Activated CD4-positive, CD25-positive, alpha-beta regulatory T cell treated with anti-CD3 and anti-CD28 coated beads, Interleukin-2, amount 50 U/mL, for 72 hours (primary cell): ENCODE measurements around the gene PRKCE.

Experiments used
- DNase-seq: peaks from one replicate; pipeline ENCODE4 v3.0.0; 2021

Gene PRKCE

DNA sequence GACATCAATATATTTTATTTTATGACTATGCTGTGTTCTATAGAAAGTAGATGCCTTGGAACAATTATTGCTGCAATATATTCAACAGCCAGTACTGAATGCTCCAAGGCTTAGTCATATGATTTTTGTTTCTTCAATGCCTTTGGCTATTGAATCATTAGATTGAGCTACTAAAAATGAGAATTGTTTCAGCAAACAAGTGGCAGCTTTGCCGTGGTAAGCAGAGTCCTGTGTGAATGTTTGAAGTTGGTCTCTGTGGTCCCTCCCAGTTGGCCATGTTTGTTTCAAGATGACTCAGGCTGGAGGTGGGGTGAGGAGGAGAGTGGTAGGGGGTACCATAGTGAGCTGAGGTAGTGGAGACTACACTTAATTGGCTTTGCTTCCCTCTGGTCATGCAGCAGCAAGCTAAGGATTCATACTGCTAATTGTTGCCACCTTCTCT lies 447.2 kb downstream of the PRKCE start:
- DNase-seq, result no peak

DNA sequence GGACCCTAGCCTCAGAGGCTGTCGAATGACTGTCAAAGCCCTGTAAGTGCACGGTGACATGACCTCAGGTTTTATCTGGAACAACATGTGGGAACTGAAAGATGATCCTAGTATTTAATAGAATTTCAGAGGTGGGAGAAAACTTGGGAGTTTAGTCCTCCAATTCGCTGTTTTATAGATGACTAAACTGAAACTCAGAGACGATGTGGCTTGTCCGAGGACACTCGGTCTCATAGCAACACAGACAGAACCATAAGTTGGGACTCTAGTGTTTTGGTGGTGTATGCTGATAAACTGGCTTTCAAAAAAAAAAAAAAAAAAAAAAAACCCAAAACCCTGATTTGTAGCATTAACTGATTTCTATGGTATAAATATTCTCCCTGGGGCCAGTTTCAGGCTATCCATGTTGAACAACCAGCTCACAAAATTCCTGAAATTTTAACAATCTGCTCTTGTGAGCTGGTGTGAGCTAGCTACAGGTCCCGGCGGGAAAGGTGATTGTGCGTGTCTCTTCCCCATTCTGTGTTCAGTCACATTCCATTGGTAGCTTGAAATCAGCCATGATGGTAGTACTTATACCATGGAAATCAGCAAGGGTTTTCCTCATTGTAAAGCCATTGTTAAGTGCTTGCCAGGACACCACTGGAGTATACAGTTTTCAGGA lies 450.2 kb downstream of the PRKCE start:
- DNase-seq, result no peak

DNA sequence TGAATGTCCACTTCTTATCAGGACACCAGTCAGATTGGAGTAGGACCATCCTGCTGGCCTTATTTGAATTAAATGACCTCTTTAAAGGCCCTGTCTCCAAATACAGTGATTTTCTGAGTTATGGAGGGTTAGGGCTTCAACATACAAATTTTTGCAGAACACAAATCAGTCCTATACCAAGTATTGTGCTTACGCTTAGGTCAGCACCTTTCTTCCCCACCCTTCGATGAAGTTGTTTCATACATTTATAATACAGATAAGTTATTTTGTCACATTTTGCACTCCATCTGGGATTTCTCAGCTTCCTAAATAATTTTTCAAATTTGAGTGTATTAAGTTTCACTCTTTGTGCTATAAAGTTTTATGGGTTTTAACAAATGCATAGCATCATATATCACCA lies 455.2 kb downstream of the PRKCE start:
- no peak for DNase-seq

DNA sequence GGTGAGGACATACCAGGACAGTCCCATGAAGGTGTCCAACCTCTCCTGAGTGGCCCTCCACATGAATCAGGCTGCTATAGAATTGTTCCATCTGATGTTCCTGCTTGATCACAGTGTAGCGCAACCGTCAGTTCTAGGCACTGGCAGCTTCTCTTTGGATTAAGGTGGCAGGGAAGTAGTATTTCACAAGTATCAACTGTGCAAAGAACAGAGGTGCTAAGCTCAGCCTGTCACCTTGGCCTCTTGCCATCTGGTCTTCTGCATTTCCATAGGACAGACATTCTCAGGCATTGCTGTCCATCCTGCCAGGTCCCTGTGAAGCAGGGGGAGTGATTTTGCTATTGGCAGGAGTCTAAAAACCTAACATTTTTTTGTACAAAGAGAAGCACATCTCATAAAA lies 463.5 kb downstream of the PRKCE start:
- DNase-seq, result no peak

DNA sequence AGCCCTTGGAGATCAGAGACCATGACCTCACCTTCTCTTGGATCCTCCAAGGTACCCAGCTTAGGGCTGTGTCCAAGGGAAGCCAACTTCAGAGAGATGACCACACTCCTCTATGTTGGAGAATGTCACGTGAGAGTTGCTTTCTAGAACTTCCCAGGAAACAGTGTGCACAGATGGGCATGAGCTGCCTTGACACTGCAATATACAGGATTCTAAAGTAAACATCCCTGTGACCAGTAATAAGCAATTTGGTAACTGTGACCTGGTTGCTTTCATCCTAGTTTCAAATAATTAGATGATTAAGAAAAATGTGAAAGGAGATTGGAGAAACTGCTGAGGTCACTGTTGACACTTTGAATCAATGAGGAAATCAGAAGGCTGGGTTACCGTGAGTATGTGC lies 464.7 kb downstream of the PRKCE start:
- DNase-seq, result no peak

DNA sequence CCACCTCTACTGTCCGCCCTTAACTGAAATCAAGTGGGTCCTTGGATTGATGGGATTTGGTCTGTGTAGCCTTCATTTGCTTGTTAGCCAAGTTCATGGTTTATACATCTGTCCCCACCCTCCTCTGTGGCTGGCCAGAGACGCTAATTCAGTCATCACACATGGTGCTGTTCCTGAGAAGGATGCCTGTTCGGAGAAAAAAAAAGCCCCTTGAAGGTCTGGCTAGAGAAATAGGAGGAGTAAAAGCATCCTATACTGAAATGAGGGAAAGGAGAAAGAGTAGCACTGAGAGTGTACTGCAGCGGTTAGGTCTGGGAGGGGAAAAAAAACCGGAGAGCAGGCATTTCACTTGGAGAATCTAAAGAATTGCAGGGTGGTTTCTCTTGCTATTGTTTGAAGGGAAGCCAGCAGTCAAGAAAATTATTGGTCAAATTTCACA lies 465.1 kb downstream of the PRKCE start:
- DNase-seq, result no peak

DNA sequence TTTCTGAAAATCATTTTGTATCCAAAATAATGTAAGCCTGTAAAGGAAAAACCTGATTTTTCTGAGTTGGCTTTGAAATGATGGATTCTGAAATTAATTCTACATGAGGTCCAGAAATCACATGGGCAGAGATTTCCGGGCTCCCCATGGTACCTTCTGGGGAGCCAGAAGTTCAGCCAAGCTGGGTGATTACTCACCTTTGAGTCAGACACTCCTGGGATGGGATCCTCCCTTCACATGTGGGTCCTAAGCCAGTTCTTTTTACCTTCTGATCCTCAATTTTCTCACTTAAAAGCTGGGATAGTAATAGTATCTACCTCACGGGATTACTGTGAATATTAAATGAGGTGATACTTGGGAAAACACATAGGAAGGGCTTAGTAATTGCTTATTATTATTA lies 465.9 kb downstream of the PRKCE start:
- no peak for DNase-seq

DNA sequence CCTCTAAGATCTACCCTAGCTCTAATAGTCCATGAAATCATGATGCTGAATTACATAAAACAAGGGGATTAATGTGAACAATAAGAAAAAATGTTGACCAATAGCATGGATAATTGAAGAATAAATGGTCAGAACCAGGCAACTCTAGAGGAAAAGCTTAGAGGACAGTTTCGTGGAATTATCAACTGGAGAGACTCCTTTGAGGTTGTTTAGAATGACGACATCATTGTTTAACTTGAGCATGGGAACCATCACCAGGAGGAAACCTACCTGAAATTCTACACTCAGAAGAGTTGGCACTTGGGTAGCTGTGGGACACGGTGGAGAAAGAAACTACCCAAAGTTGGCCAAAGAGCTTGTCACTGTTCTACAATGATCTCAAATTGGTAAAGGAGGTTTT lies 466.5 kb downstream of the PRKCE start:
- DNase-seq, result no peak

DNA sequence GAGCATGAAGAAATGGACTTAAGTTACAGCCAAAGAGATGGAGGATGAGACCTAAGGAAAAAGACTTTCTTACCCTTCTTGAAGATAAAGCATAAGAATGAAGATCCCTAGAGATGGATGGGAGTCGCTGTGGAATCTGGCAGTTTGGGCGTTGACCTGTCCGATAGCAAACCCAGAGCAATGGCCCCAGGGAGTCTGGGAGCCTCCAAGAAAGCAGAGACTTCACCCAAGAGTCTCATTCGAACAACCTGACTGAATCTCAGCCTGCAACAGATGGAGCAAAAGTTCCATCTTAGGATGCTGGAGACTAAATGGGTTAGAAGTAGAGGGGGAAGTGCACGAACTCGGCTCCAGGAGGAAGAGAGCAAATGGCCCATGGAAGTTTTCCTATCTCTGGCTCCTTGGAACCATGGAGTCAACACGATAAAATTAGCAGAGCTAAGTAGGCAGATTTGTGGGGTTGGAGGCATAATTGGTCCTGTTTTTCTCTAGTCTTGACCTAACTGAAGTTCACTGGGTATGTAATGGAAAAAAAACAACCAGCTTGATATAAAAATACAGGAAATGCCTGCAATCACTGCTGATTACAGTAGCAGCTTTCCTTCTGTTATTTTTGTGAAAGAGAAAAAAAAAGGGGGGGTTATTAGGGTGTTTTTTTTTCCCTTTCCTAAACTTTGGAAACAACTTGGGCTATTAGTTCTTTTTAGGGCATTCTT lies 467.3 kb downstream of the PRKCE start:
- DNase-seq, result no peak

DNA sequence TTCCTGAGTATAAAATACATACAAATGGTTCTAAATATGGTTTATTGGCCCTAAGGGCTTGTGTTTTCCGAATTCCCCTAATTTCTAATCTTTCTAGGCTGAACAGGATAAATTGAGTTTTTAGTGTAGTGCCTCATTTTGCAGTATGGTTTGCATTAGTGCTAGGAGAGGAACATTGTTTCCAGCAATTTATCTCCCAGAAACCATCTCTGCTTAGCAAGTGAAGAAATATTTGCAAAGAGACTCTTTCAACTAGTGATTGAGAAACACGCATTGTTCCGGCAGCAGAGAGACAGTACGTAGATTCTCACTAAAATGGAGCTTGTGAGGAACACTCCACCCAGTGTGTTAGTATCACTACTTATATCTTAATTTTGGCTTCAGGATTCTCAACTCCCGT lies 468.0 kb downstream of the PRKCE start:
- DNase-seq, result no peak

DNA sequence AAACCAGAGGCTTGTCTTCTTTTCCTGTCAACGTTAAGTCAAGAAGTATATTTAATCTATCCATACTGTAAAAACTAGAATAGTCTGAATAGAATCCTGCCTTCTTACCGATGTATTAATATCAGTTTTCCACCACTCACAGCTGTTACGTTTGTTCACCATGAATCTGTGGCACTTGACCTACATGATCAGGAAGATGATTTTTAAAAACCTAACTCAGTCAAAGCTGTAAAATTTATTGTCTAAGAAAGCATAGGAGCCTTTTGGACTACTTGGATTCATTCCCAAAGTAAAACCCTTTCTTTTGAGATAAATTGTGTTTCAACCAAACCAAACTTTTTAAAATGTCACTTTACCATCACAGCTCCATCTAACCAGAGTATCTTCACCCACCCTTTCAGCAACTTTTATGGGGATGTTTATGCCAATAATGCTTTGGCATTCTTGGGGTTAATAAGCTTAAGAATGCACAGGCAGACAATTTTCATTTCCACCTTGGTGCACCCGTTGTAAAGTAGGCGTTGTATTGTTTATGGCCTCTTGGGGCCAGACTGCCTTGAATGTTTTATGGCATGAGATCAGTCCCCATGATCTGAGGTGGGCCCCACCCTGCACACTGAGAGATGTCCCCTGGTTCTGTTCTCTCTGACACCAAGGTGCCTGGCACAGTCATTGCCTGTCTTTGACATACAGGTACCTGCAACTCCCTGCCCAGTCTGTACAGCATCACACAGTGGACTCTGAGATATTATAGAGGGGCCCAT lies 469.5 kb downstream of the PRKCE start:
- DNase-seq, result no peak

DNA sequence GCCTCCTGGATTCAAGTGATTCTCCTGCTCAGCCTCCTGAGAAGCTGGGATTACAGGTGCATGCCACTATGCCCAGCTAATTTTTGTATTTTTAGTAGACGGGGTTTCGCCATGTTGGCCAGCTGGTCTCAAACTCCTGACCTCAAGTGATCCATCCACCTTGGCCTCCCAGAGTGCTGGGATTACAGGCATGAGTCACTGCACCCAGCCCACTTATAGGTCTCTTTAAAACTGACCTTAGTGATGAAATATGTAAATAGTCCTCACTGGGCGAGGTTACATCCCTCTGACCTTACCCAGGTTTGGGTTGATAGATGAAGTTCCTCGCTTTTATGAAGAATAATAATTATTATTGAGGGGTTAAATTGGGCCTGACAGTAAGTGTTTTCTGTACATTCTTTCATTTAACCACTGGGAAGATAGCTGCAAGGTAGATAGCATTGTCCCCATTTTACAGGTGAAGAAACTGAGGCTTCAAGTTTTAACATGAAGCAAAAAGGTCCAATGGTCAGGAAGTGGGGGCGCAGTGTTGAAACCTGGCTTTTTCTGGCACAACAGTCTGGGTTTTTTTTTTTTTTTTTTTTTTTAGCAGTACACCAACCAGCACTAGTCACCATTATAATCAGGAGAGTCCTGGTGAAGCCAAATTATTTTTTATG lies 471.0 kb downstream of the PRKCE start:
- DNase-seq, result no peak

DNA sequence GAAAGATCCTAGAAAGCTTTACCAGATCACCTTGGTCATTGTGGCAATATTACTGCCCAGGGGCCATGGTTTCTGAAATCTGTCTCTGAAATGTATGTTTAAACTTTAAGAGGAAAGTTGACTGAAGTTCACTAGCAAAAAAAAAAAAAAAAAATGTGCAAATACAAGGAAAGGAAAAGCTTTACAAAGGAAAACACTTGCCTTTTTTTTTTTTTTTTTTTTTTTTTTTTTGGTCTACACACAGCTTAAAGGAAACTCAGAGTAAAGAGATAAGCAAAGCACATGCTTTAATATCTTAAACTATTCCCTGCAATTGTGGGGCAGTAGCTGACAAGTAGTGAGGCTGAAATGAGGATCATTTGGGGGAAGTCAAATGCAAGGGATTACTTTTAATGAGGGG lies 471.5 kb downstream of the PRKCE start:
- DNase-seq, result no peak

DNA sequence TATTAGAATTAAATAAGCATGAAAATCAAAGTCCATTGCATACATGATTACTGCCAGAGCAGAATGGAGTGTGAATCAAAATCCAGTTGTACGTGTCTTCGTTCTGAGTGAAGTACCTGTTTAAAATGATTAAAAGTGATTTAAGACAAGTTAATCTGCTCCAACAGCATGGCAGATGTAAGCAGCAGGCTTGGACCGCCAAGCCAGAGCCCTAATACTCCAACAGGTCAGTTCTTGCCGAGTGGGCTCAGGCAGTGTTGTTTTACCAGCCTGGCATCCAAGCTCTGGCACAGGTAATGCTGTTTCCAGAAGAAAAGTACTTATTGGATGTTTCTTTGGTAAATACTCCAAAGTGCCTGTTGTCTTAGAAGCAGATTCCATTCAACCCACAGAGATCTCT lies 474.3 kb downstream of the PRKCE start:
- DNase-seq, result no peak

DNA sequence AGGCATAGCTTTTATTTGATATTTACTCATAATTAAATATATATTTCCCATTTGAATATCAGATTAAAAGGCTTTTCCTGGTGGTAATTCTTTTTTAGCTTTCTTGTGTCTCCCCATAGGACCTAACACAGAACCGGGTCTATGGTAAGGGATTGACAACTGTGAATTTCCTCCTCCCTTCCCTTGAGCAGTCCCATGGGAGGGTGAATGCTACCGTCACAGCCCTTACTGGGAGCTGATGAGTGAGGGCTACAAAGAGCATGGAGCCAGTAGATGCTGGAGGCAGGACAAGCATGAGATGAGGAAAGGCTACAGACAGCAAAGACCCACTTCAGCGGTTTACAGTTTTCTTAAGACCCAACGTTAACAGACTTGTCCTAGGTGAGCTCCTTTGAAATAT lies 475.1 kb downstream of the PRKCE start:
- no peak for DNase-seq

DNA sequence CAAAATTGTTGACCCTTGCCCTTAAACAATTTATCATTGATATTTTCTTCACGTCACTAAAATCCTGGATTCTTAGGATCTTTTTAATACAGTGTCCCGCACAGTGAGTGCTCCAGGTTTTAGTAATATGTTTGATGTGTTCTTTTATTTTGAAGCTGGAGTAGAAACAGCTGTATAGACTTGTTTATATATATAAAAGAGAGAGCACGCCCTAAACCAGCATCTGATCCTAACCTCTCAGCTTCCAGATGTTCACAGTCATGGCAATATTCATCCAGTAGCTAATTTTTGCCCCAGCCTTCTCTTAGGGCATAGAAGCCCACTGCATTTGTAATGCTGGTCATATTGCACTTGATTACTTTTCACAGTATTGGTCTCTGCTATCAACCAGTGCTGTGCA lies 475.7 kb downstream of the PRKCE start:
- no peak for DNase-seq

DNA sequence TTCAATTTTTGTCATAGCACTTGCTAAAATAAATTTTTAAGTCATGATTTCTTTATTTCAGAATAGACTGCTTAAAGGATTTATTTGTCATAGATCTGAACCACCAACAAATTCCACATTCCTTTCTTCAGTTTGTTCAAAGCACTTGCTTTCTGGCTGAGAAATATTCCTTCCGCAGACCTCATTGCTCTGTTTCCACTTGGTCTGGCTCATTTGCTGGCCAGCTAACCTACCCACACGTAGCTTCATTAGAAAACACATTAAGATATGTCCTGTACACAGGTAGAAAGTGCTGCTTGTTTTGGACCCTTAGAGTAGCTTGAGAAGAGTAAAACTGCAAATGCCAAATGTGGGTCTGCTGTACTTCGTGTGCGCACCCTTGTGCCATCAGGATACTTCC lies 479.0 kb downstream of the PRKCE start:
- DNase-seq, result no peak

DNA sequence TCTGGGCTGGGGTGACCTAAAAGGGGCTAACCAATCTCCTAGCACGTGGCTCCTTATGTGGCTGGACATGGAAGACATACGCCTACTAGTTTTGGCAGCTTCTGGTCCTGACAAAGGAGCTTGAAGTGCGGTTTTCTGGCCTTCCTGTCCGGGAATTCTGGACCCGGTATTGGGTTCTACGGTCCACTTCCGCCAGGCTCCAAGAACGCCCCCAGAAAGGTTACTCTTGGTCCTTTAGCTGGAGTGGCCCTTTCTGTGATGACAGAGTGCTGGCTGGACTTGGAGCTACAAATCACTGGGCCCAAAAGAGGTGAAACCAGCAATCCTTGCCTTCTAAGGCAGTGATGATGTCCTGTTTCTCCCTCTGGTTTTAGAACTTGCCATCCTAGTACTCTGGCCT lies 481.5 kb downstream of the PRKCE start:
- DNase-seq, result no peak

DNA sequence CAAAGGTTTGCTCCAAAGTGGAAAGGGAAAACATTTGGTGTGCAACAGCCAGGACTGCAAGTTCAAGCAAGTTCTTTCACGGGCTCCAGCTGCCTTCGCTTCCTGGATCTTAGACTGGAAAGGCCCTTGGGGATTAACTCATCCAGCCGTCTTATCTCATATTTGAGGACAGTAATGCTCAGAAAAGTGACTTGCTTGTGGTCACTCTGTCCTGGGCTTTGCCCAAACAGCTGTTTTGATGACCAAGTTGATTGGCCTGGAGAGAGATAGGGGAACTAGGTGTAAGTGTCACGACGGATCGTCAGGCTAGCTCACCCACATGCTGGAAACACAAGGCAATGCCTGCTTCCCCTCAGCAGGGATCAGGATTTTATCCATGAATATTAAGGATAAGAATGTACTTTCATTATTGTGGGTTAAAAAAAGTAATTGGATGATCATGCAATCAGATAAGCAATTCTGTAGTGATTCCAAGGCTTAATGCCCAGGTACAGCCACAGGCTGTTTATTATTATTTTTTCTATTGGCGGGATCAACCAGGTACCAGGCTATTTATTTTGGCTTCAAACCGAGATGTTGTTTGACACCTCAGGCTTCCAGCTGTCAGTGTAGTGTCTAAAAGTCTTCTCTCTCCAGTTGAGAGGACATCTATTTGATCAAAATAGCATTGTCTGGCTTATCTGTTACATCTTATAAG lies 483.2 kb downstream of the PRKCE start:
- no peak for DNase-seq

DNA sequence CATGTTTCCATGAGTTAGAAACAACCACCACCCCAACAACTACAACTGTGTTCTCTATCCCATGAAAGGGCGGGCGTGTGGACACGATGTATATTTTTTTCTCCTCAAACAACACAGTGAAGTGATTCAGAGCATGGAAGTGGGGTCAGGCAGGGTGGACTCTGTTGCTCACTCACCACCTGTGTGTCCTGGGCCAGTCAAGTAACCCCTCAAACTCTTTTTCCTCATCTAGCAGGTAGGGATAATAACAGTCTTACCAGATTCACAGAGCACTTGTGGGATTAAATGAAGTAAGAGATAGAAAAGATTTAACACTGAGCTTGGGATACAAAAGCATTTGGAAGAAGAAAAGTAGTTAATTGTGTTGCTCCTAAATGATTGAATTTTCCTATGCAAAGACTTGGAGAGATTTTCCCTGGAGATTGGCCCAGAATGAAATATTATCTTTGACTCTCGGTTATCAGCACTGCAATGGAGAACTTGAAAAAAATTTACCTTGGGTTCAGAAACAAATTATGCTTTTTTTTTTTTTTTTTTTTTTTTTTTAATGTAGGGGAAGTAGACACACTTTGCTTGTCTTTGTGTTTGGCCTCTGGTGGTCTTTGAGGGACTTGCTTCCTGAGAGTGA lies 483.9 kb downstream of the PRKCE start:
- no peak for DNase-seq

DNA sequence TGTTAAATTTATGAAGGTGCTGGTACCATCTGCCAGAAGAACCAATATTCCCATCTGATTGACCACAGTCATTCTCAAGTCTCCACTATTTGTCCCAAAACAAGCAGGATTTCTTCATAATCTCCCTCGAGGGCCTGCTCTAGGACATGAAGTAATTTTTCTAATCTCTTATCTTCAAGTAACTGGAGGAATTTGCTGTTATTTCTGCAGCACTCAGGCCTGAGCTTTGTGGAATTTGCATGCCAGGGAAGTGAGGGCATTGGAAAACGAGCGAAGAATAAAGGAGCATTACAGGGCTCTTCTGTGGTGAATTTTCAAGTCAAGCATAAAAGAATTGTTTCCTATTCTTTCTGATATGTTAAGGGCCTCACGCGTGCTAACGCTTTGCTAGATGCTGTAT lies 484.5 kb downstream of the PRKCE start:
- DNase-seq, result no peak

DNA sequence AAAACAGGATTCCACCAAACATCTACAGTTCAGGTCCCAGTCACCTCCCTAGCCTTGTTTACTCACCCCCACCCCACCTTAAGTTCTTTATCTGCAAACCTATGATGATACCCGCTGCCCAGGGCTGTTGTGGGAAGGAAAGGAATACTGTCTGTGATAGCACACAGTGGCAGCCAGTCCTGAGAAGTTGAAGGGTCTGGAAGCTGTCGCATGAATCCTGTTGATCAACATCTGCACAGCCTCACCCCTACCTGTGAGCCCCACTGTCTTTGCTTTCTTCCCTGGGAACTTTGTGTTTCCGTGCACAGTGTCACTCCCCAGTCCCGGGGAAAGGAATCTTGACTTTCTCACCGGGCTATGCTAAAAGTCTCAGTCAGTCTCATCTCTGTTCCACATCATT lies 485.0 kb downstream of the PRKCE start:
- no peak for DNase-seq
